ENCODE data around the gene BPTF.

DNA sequence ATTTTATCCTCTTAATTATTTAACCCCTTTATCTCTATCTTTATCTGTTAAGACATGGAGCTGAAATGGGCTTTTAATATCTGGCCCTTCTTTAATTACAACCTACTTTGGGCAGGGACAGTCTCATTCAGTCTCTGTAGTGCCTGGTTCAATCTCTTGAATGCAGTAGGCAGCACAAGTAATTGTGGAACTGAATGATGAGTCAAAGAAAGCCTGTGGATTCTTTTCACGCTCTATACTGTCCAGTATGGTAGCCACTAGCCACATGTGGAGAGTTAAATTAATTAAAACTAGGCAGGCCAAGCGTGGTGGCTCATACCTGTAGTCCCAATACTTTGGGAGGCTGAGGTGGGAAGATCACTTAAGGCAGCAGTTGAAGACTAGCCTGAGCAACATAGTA lies 9.3 kb downstream of the BPTF start:
- TF ChIP-seq, protein P1, sequence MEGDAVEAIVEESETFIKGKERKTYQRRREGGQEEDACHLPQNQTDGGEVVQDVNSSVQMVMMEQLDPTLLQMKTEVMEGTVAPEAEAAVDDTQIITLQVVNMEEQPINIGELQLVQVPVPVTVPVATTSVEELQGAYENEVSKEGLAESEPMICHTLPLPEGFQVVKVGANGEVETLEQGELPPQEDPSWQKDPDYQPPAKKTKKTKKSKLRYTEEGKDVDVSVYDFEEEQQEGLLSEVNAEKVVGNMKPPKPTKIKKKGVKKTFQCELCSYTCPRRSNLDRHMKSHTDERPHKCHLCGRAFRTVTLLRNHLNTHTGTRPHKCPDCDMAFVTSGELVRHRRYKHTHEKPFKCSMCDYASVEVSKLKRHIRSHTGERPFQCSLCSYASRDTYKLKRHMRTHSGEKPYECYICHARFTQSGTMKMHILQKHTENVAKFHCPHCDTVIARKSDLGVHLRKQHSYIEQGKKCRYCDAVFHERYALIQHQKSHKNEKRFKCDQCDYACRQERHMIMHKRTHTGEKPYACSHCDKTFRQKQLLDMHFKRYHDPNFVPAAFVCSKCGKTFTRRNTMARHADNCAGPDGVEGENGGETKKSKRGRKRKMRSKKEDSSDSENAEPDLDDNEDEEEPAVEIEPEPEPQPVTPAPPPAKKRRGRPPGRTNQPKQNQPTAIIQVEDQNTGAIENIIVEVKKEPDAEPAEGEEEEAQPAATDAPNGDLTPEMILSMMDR (IDR thresholded peaks at IDR 0.05; ENCODE audit: insufficient read depth, low read length, poor library complexity, severe bottlenecking) = no peak
- no peak for TF ChIP-seq EZH2phosphoT487 (conservative IDR thresholded peaks at IDR 0.05; ENCODE audit: low read length)

Data from SU-DHL-6 (cell line).